GM21619 (cell line): Measurements from ENCODE around the gene PRDM16.

Experiments used
- ATAC-seq: cut with Tn5 transposase; IDR thresholded peaks from one replicate; pipeline ENCODE4 v1.9.1; 2021; ENCODE audit not compliant: unreplicated experiment

The PRDM16 gene

DNA sequence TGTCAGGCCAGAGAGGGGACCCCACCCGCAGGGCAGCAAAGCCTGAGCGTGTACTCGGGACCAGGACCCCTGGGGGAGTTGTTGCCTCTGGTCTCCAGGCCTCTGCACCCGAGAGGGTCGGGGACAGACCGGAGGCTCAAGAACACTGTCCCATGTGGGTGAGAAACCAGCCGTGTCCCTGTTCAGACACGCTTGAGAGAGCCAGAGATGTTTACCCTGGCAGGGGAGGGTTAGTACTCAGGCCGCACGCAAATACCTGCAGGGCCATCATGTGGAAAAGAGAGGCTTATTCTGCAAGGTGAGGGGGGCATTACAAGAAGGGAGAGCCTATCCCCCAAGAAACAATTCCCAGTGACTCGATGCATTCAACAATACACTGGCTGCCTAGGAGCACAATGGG lies 311.5 kb downstream of the PRDM16 start:
- ATAC-seq = no peak

GRCh38 chr1:3381901-3382300 lies 312.9 kb downstream of the PRDM16 start:
- no peak for ATAC-seq

DNA sequence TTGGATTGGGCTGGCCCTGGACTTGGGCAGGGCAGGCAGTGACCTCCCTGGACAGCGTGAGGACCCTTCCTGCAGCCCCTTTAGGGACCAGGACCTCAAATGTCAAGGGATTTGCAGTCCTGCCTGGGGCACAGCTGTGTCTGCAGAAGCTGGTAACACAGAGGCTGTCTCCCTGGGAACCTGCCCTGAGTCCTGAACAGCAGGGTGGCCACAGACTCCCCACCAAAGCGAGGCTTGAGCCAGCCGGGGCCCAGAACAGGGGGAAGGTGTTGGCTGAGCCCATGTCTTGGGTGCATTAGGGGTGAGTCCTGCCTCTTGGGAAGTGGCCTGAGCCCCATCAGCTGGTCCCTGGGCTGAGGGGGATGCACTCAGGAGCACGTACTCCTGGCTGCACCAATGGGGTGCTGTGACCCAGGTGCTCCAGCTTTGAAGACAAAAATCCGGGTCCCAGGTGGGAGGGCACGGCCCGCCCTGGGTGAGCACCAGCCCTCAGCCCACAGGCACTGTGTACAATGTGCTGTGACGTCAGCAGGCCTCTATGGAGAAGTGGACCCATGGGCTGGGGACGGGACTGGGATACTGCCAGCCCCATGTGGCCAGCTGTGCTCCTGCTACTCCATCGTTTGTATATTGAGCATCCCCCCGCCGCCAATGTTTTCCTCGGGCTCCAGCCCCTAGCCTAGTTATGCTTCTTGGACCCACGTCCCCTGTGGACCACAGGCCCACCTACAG lies 313.5 kb downstream of the PRDM16 start:
- ATAC-seq = no peak

DNA sequence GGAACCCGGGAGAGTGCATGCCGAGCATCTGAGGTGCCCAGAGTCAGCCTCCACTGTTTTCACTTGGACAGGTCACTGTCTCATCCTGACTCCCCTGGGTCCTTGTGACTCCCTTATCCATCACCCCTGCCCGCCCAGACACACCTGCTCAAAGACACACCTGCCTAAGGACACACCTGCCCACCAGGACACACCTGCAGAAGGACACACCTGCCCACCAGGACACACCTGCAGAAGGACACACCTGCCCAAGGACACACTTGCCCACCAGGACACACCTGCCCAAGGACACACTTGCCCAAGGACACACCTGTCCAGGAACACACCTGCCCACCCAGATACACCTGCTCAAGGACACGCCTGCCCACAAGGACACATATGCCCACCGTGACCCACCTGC lies 314.7 kb downstream of the PRDM16 start:
- no peak for ATAC-seq

GRCh38 chr1:3384407-3384806 lies 315.4 kb downstream of the PRDM16 start:
- no peak for ATAC-seq

DNA sequence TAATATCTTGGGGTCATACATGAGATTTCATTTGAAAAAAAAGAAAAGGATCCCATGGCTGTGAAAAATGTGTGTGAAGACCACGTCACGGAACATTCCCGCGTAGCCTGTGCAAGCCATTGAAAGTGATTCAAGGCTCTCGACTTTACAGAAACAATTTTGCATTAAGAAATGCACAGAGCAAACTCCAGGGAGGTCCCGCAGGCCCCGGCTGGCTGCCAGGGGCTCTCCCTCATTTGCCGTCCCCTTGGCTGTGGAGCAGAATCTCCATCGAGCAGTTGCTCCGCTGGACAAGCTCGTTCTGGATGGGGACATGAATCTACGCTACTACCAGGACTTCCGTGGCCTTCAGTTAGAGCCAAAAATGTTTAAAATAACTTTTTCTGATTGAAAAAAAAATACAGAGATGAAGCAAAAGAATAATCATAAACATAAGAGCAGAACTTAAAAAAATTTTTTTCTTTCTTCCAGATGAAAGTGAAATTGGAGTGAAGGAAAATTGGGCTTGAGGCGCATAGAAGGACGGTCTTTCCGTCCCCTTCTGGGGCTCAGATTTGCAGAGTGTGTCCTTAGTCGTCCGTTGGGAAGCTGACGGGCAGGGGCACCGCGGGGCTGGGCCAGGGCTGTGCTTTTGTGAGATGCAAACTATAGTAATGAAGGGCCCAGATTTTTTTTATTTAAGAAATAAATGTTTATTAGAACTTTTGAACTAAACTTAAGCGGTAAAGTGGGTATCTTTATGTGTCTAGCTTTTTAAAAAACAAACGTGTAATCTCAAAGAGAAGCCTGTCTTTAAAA lies 317.4 kb downstream of the PRDM16 start:
- no peak for ATAC-seq

GRCh38 chr1:3387401-3387800 lies 318.4 kb downstream of the PRDM16 start:
- no peak for ATAC-seq

DNA sequence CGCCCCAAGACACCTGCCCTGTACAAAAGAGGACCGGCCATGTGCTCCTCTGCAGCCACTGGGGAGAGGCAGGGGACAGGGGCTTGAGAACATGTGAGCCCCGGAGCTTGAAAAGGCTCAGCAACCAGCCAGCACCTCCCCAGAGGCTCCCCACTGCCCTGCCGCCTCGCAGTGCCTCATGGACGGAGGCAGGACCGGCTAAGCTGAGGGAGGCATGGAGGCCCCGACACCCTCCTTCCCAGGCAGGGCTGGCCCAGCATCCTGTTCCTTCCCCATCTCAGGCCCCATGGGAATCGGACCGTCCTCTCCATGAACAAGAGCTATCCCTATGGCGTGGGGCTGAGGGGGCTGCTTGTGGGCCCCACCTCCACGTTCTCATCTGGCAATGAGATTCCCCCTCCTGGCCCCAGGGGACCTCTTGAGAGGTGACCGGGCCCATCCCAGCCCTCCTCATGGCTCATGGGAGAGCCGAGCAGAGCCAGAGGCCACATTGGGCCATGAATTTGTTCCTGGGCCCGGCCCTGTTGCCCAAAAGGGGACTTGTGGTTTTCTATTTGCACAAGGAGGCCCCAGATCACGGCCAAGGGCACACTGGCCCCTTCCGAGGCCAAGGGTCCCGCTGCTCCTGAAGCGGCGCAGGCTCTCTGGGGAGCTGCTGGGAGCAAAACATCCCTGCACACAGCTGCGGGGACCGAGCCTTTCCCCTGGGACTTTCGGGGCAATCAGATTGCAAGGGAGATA lies 320.3 kb downstream of the PRDM16 start:
- ATAC-seq = no peak

- ATAC-seq = no peak
Measured at GRCh38 chr1:3390291-3390690, 321.3 kb downstream of the PRDM16 start.

- no peak for ATAC-seq
Measured at GRCh38 chr1:3391711-3392110, 322.7 kb downstream of the PRDM16 start.

- ATAC-seq = no peak
Measured at GRCh38 chr1:3393024-3393986, 324.3 kb downstream of the PRDM16 start.

DNA sequence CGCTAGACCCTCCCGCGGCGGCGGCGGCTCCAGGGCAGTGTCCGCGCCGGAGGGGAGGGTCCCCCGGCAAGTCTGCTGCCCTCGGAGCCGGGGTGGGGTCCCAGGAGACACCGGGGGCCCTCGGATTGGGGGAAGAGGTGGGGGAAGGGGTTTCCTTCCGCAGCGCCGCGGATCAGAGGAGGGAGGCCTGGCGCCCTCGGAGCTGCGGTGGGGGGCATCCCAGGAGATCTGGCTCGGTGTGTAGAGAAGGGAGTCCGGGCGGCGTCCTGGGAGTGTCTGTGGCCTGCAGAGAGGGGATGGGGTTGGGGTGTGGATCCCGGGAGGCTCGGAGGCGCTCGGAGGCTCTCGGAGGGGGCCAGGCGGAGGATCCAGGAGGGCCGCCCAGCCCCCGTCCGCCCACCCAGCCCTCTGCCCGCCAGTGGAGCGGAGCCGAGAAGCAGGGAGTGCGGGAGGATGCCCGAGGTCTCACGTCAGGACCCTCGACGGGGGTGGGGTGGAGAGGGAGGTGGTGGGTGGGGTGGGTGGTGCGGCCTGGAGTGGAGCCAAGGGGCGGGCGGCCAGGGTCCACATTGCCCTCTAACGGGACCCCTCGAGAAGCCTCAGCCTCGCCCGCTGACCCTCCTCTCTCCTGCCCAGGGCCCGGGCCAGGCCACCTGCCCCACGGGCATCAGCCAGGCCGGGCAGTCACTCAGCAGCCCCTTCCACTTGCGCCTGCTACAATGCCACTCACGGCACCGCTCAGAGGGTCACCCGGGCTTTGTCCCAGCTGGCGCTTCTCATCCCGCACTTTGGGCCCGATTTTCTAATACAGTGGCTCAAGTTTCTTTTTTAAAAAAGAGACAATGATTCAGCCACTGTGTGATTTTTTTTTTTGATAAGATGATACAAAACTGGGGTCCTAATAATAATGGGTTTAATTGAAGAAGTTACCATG lies 325.3 kb downstream of the PRDM16 start:
- ATAC-seq = no peak

GRCh38 chr1:3396411-3396810 lies 327.4 kb downstream of the PRDM16 start:
- no peak for ATAC-seq

GRCh38 chr1:3397311-3397710 lies 328.3 kb downstream of the PRDM16 start:
- no peak for ATAC-seq

GRCh38 chr1:3398396-3399140 lies 329.6 kb downstream of the PRDM16 start:
- no peak for ATAC-seq

GRCh38 chr1:3399732-3400131 lies 330.7 kb downstream of the PRDM16 start:
- ATAC-seq = no peak

DNA sequence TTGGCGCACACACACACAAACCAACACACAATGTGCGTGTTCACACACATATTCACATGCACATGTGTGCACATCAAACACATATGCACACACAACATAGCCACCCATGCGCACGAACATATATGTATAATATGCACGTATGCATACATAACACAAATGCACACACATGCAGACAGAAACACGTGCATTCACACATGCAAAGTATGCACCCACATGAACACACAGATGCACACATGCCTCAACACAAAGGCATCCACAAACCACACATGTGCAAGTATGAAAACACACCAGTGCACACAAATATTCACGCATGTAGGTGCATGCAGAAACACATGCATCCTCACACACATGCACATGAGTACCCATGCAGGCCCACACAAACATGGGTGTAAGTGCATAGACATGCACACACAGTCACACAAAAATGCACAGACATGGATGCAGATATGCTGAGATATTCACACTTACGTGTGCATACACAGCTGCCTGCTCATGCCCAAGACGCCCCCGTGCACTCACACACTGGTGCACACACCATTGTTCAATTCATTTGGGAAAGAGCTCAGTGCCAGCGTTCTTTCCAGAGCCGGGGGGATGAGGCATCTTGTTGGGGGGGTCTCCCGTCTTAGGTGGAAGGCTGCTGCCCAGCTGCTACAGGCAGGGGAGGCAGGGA lies 332.7 kb downstream of the PRDM16 start:
- ATAC-seq = no peak

GRCh38 chr1:3402258-3403010 lies 333.4 kb downstream of the PRDM16 start:
- no peak for ATAC-seq
